GM12875 (cell line): ENCODE measurements around the gene ADRA2B.

Source experiments
- H3K4me3 ChIP-seq: one replicate; pipeline ENCODE4 v1.5.1; 2011; ENCODE audit warnings: low read depth, low read length, control low read depth
- CTCF ChIP-seq: IDR thresholded peaks from 2 replicates; pipeline ENCODE4 v1.5.1; 2011; ENCODE audit warnings: low read depth, mild to moderate bottlenecking, control low read depth, inconsistent platforms, low read length, moderate library complexity, borderline replicate concordance; ENCODE audit not compliant: insufficient read depth

Gene ADRA2B

DNA sequence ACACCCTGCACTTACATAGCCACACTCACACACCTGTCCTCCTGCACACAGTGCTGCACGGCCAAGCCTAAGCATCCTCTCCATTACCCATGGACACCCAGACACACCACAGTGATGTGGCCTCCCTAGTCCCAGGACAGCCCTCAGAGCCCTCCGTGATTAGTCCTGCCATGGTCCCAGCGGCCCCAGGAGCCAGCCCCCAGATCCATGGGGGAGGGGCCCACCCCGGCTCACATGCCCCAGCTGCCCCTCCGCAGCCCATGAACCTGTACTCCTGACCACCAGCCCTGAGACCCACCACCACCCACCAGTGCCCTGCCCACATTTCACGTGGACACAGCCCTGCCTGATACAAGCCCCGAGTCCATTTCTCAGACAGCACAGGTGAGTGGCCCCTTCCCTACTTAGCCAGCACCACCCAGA lies 36.9 kb upstream of the ADRA2B start:
- H3K4me3 ChIP-seq: no peak overlapping the region
- TF ChIP-seq CTCF: no peak

DNA sequence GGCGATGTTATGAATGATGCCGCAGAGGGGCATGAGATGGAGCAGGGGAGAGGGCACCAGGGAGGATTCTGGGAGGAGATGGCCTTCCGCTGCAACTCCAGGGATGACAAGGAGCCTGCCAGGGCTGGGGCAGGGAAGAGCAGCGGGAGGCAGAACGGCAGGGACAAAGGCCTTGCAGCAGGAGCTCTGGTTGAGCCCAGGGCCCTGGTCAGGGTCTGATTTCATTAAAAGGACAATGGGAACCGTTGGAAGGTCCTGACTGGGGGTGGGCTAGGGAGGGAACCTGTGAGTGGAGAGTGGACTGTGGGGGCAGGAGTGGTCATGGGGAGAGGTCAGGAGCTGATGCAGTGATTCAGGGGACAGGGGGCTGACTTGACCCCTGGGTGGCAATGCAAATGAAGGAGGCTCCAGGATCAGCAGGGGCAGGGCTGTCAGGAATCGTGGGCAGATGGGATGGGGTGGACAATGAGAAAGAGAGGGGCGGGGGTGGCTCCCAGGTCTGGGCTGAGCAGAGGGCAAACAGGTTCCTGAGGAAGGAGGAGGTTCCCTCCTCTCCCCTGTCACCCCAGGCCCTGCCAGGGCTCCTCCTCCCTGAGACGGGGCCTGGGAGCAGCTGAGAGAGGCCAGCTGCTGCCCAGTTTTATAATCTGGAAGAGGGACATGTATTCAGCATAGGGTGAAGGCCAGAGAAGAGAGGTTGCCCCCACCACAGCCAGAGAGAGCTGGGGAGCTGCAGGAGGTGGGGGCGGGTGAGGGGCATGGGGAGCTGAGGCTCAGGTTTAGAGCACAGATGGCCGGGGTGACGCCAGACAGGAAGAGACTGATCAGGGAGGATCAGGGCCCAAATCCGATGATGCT lies 36.2 kb upstream of the ADRA2B start:
- TF ChIP-seq CTCF: no peak
- H3K4me3 ChIP-seq: no peak overlapping the region

GRCh38 chr2:96151595-96152303 lies 35.4 kb upstream of the ADRA2B start:
- TF ChIP-seq CTCF: no peak
- no peak overlapping the region for H3K4me3 ChIP-seq

GRCh38 chr2:96150791-96151594 lies 34.6 kb upstream of the ADRA2B start:
- no peak overlapping the region for H3K4me3 ChIP-seq
- TF ChIP-seq CTCF: no peak

DNA sequence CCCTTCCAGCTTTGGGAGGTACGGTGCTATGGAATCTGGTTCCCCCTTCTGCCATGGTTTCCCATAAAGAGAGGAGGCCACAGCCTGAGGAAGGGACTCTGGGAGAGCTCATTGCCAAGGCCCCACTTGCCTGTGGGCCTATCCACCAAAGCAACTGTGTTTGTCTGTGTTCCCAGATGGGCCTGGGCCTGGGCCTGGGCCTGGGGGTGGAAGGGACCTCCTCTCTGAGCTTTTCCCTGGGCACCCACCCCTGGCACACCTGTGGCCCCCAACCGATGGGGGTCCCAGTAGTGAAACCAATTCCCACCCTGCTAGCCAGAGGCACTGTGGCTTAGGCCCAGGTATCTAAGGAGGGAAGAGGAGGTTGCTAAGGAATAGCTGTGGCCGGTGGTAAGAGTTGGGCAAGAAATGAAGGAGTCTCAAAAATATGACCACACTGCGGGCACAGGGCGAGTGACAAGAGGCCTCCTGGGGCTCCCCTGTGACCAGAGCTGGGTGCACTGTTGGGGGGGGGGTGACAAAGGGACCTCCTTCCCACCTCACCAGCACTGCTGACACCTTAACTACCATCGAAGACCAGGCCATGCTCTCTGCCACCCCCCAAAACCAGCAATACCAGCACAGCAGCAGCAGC lies 33.8 kb upstream of the ADRA2B start:
- no peak for TF ChIP-seq CTCF
- no peak overlapping the region for H3K4me3 ChIP-seq

DNA sequence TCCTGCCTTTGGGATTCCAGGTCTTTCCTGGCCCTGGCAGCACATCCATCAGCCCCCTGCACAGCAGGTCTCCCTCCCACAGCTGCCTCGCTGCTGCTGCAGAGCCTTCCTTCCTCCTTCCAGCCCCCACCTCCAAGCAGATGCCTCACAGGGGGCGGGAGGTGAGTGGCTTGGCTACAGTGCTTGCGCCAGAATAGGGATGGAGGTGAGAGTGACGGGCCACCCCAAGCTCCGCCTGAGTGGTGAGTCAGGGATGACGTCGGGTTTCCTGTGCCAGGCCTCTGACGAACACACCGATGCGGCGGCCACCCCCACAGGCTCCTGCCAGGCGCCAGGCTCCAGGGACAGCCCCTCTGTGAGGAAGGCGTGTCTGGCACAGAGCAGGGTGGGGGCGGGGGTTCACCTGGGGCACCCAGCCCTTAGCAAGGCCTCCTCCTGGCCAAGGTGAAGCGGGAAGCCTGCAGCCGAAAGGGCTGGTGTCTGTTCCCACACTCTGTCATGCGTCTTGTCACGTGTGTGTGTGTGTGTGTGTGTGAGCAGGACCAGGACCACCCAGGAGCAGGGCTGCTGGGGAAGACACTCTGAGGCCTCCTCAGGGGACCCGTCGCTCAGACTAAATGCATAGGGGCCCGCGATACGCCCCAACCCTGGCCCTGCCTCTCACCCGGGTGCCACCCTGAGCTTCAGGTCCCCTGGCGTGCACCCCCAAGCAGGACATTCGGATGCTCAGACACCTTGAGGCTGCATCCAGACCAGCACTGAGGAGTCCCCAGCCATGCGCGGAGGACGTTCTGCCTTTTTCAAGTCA lies 32.2 kb upstream of the ADRA2B start:
- no peak overlapping the region for H3K4me3 ChIP-seq

More for the DNA sequence above, 32.2 kb upstream of the ADRA2B start:
- TF ChIP-seq CTCF: no peak
